Peyer's patch (tissue), 4 donors: ENCODE data around the gene EXD2. TPM values are rescaled to one million over a fixed set of nuclear protein-coding genes. Genes with fewer than 3 reads are reported as not detected.

Experiments used
- DNase-seq, 3 donors: peaks; one replicate each; pipeline ENCODE4 v3.0.0-alpha.2; 2017 to 2019
- H3K27ac ChIP-seq, 4 donors: fragments of 200-600 bp; sonication (generic); one replicate each; pipeline ENCODE4 v1.5.1; 2016 to 2019
- H3K27me3 ChIP-seq, 2 donors: fragments of 200-600 bp; sonication (generic); one replicate each; pipeline ENCODE4 v1.5.1; 2019
- H3K36me3 ChIP-seq, 3 donors: fragments of 200-600 bp; sonication (generic); one replicate each; pipeline ENCODE4 v1.5.1; 2016 to 2019
- H3K4me1 ChIP-seq, 4 donors: fragments of 200-600 bp; sonication (generic); one replicate each; pipeline ENCODE4 v1.5.1; 2016 to 2019
- H3K4me3 ChIP-seq, 4 donors: fragments of 200-600 bp; sonication (generic); 1 replicate in 3 of 4; 2 replicates in 1 of 4; pipeline ENCODE4 v1.5.1; 2016 to 2019; ENCODE audit warnings: mild to moderate bottlenecking in 1 of 4
- H3K9me3 ChIP-seq, 4 donors: fragments of 200-600 bp; sonication (generic); one replicate each; pipeline ENCODE4 v1.5.1; 2016 to 2019; ENCODE audit warnings: mild to moderate bottlenecking in 1 of 4
- CTCF ChIP-seq, 6 experiments: fragments of 450-650 bp in 4 of 6; fragments of 200-600 bp in 2 of 6; sonication (generic) in 1 of 6; IDR thresholded peaks; one replicate each; pipeline ENCODE4 v1.5.1; 2017 to 2019; ENCODE audit warnings: antibody characterized with exemption in 6 of 6, mild to moderate bottlenecking in 3 of 6, moderate library complexity in 1 of 6
- POLR2A ChIP-seq, 2 donors: fragments of 450-650 bp; IDR thresholded peaks; one replicate each; pipeline ENCODE4 v1.5.1; 2017; ENCODE audit warnings: antibody characterized with exemption in 2 of 2, mild to moderate bottlenecking in 2 of 2, moderate library complexity in 2 of 2
- total RNA-seq, 4 donors: library from RNA; depleted of rRNA; stranded (reverse); fragments of >200 nt; gene quantifications; one replicate each; pipeline ENCODE4 v1.1.0, GENCODE V29; 2016

Gene EXD2
- total RNA-seq, 4 donors from 2014 or later, result 12.1 to 19.2 (median 15.2) TPM

GRCh38 chr14:69242311-69243224, 51.3 kb downstream of the EXD2 start:
- TF ChIP-seq POLR2A (IDR thresholded peaks at IDR 0.05), result no peak
- TF ChIP-seq CTCF (IDR thresholded peaks at IDR 0.05), result peak; percentile 57 to 84 (median 74)
- Histone ChIP-seq H3K4me1 (peaks cover 0 to 4% (median 0%) of the 10 kb centered on the region in 4 donors), H3K9me3 (no peaks in the 10 kb centered on the region), H3K4me3 (no peak overlapping the region), H3K27me3 (no peaks in the 10 kb centered on the region), H3K27ac (no peak overlapping the region), H3K36me3 (peaks cover 0 to 33% (median 0%) of the 10 kb centered on the region in 3 donors)
- DNase-seq, result peak in 2 of 3 donors; percentile 39 to 80

- Histone ChIP-seq H3K27ac (no peak overlapping the region), H3K27me3 (no peaks in the 10 kb centered on the region), H3K9me3 (no peaks in the 10 kb centered on the region), H3K4me1 (peaks cover 0 to 4% (median 0%) of the 10 kb centered on the region in 4 donors), H3K4me3 (no peak overlapping the region), H3K36me3 (peaks cover 0 to 9% (median 0%) of the 10 kb centered on the region in 3 donors)
- DNase-seq, result no peak
- TF ChIP-seq POLR2A (IDR thresholded peaks at IDR 0.05), result no peak
- TF ChIP-seq CTCF (IDR thresholded peaks at IDR 0.05), result no peak
These were observed 53.6 kb downstream of the EXD2 start for GRCh38 chr14:69244946-69245345.

- H3K4me1 ChIP-seq, result peaks cover 0 to 4% (median 0%) of the 10 kb centered on the region in 4 donors
- no peaks in the 10 kb centered on the region for H3K36me3 ChIP-seq
- no peak overlapping the region for H3K27ac ChIP-seq
- TF ChIP-seq CTCF (IDR thresholded peaks at IDR 0.05) (no peak), POLR2A (IDR thresholded peaks at IDR 0.05) (no peak)
- H3K4me3 ChIP-seq, result no peak overlapping the region
- no peak for DNase-seq
- H3K27me3 ChIP-seq, result no peaks in the 10 kb centered on the region
- no peaks in the 10 kb centered on the region for H3K9me3 ChIP-seq
These were observed 55.0 kb downstream of the EXD2 start for GRCh38 chr14:69246331-69246730.

DNA sequence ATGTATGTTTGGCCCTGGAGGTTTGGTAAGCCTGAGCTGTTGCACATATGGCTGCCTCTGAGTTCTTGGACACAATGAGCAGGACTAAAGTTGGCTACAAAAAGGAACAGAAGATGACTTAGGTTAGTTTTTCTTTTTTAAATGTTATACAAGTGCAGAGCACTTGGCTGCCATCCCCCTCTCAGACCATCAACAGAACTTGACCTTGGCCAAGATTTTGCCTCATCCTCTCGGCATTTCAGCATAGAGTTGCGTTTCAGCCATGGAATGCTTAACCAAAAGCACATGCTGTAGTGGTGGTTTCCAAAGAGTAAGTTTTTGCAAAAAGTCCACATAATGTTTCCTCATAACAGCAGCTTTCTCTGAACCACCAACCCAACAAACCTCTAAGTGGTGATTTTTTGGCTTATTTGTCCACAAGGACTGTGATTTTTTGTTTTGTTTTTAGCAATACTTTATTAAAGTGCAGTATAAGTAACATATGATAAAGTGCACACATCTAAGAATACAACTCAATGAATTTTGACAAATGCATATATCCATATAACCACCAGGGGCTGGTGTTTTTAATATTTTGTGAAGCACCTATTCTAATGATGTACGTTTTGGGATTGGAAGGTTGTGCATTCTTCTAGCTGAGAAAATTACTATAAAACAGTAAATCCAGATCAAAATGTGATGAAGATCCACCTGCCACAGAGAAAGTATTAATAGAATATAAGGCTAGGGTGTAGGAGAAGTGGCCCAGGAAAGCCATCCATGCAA, 56.6 kb downstream of the EXD2 start:
- Histone ChIP-seq H3K27me3 (no peaks in the 10 kb centered on the region), H3K9me3 (no peaks in the 10 kb centered on the region), H3K36me3 (no peaks in the 10 kb centered on the region), H3K27ac (peak overlapping the region in 1 of 4 donors; percentile 14), H3K4me3 (no peak overlapping the region), H3K4me1 (no peaks in the 10 kb centered on the region)
- DNase-seq, result no peak
- TF ChIP-seq CTCF (IDR thresholded peaks at IDR 0.05) (peak in 5 of 6 experiments; percentile 16 to 44 (median 22)), POLR2A (IDR thresholded peaks at IDR 0.05) (no peak)

DNA sequence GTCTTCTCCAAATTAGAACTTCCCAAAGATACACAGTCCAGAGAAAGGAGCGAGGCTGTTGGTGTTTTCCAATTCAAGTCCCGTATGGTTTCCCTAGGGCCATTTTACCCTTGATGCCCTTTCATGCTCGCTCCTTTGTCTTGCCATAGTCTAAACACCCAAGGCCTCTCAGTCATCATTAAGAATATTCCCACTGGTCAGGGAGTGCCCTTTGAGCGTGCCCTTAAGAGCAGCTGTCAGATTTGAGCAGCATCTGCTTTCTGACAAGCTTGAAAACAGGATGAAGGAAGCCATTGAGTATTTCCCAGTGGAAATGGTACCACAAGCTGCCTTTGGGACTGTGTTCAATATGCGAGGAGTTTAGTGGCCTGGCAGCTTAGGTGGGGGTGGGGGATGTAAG, 58.3 kb downstream of the EXD2 start:
- H3K9me3 ChIP-seq, result no peaks in the 10 kb centered on the region
- H3K27me3 ChIP-seq, result no peaks in the 10 kb centered on the region
- no peaks in the 10 kb centered on the region for H3K4me1 ChIP-seq
- DNase-seq, result no peak
- H3K36me3 ChIP-seq, result no peaks in the 10 kb centered on the region
- H3K27ac ChIP-seq, result no peak overlapping the region
- no peak overlapping the region for H3K4me3 ChIP-seq
- no peak for TF ChIP-seq POLR2A (IDR thresholded peaks at IDR 0.05)

GRCh38 chr14:69252851-69253250, 61.6 kb downstream of the EXD2 start:
- no peak for DNase-seq
- no peak for TF ChIP-seq POLR2A (IDR thresholded peaks at IDR 0.05)
- no peak for TF ChIP-seq CTCF (IDR thresholded peaks at IDR 0.05)
- Histone ChIP-seq H3K4me1 (no peaks in the 10 kb centered on the region), H3K27me3 (no peaks in the 10 kb centered on the region), H3K27ac (no peak overlapping the region), H3K36me3 (no peaks in the 10 kb centered on the region), H3K9me3 (no peaks in the 10 kb centered on the region), H3K4me3 (no peak overlapping the region)
